Karpas-422 (cell line): ENCODE measurements around the gene TGM2. TPM values are rescaled to one million over a fixed set of nuclear protein-coding genes. Genes with fewer than 3 reads are reported as not detected.

Source experiments
- DNase-seq: peaks from one replicate; pipeline ENCODE4 v3.0.0-alpha.2; 2015
- H2AFZ ChIP-seq: fragments of 200-600 bp; sonication (generic); 2 replicates; pipeline ENCODE4 v1.6.1; 2014; ENCODE audit warnings: antibody characterized with exemption, low read length, mixed read lengths
- H3K27ac ChIP-seq: fragments of 200-600 bp; sonication (generic); 2 replicates; pipeline ENCODE4 v1.5.1; 2014; ENCODE audit warnings: mild to moderate bottlenecking, low read length, moderate library complexity
- H3K27me3 ChIP-seq: fragments of 200-600 bp; sonication (generic); 2 replicates; pipeline ENCODE4 v1.6.1; 2014; ENCODE audit warnings: low read length, mixed read lengths
- H3K36me3 ChIP-seq: fragments of 200-600 bp; sonication (generic); 2 replicates; pipeline ENCODE4 v1.6.1; 2014; ENCODE audit warnings: low read length, mixed read lengths; ENCODE audit not compliant: insufficient read depth
- H3K4me1 ChIP-seq: fragments of 200-600 bp; sonication (generic); 2 replicates; pipeline ENCODE4 v1.6.1; 2014; ENCODE audit warnings: mild to moderate bottlenecking, low read length, mixed read lengths
- H3K4me2 ChIP-seq: fragments of 200-600 bp; sonication (generic); 2 replicates; pipeline ENCODE4 v1.6.1; 2014; ENCODE audit warnings: low read length, low read depth, mild to moderate bottlenecking; ENCODE audit not compliant: poor library complexity, severe bottlenecking
- H3K4me3 ChIP-seq: fragments of 200-600 bp; sonication (generic); 2 replicates; pipeline ENCODE4 v1.5.1; 2014; ENCODE audit warnings: mild to moderate bottlenecking, antibody characterized with exemption, low read length, mixed read lengths
- H3K79me2 ChIP-seq: fragments of 200-600 bp; sonication (generic); 2 replicates; pipeline ENCODE4 v1.6.1; 2014; ENCODE audit warnings: mild to moderate bottlenecking, low read length, mixed read lengths
- H3K9ac ChIP-seq: fragments of 200-600 bp; sonication (generic); 2 replicates; pipeline ENCODE4 v1.6.0; 2014; ENCODE audit warnings: low read length
- H3K9me2 ChIP-seq: fragments of 200-600 bp; sonication (generic), shearing (Covaris generic); replicated peaks from 2 replicates; pipeline ENCODE4 v1.6.0; 2014; ENCODE audit warnings: mild to moderate bottlenecking, low read length, moderate library complexity; ENCODE audit not compliant: insufficient read depth
- H3K9me3 ChIP-seq: fragments of 300-700, 200-600 bp; sonication (generic); 2 replicates; pipeline ENCODE4 v1.6.1; 2014; ENCODE audit warnings: low read length, mixed read lengths
- H4K20me1 ChIP-seq: fragments of 200-600 bp; sonication (generic); 2 replicates; pipeline ENCODE4 v1.6.1; 2014; ENCODE audit warnings: mild to moderate bottlenecking, antibody characterized with exemption, low read length, low read depth; ENCODE audit not compliant: insufficient read depth
- total RNA-seq: library from RNA; depleted of rRNA; stranded (reverse); fragments of >200 nt; shearing (Covaris generic); gene quantifications from 2 replicates; pipeline ENCODE4 v1.2.3, GENCODE V29; 2014; ENCODE audit warnings: low replicate concordance

The TGM2 gene
- total RNA-seq, 1 experiment from 2014 or later = 0.15 TPM

GRCh38 chr20:38164624-38165088 lies 414 bp downstream of the TGM2 start:
- no peak for DNase-seq
- H2AFZ ChIP-seq = no peak overlapping the region

GRCh38 chr20:38164069-38164468 lies 1.0 kb downstream of the TGM2 start:
- no peak for DNase-seq
- H3K27me3 ChIP-seq = no peaks in the 10 kb centered on the region
- H3K9me2 ChIP-seq = no peaks in the 10 kb centered on the region
- H3K9me3 ChIP-seq = no peaks in the 10 kb centered on the region
- H3K9ac ChIP-seq = no peak overlapping the region
- H3K4me3 ChIP-seq = no peak overlapping the region
- no peak overlapping the region for H3K27ac ChIP-seq
- H4K20me1 ChIP-seq = no peaks in the 10 kb centered on the region
- H3K4me1 ChIP-seq = peaks cover 4% of the 10 kb centered on the region; the same call in 1 of the 2 replicates
- no peaks in the 10 kb centered on the region for H3K36me3 ChIP-seq
- H2AFZ ChIP-seq = no peak overlapping the region
- H3K79me2 ChIP-seq = no peaks in the 10 kb centered on the region
- no peak overlapping the region for H3K4me2 ChIP-seq

More at GRCh38 chr20:38164624-38165088, 414 bp downstream of the TGM2 start:
- H3K4me2 ChIP-seq = peak overlapping the region; percentile 58
- H3K9ac ChIP-seq = no peak overlapping the region
- no peak overlapping the region for H3K4me3 ChIP-seq
- no peaks in the 10 kb centered on the region for H3K9me3 ChIP-seq
- H3K36me3 ChIP-seq = no peaks in the 10 kb centered on the region
- no peaks in the 10 kb centered on the region for H3K27me3 ChIP-seq
- H3K79me2 ChIP-seq = no peaks in the 10 kb centered on the region
- H3K4me1 ChIP-seq = peaks cover 4% of the 10 kb centered on the region; the same call in 1 of the 2 replicates
- H4K20me1 ChIP-seq = no peaks in the 10 kb centered on the region
- H3K27ac ChIP-seq = no peak overlapping the region
- no peaks in the 10 kb centered on the region for H3K9me2 ChIP-seq

GRCh38 chr20:38162878-38163875 lies 1.9 kb downstream of the TGM2 start:
- Histone ChIP-seq H4K20me1 (no peaks in the 10 kb centered on the region), H3K9ac (no peak overlapping the region), H3K79me2 (no peaks in the 10 kb centered on the region), H3K4me3 (no peak overlapping the region), H3K9me3 (no peaks in the 10 kb centered on the region), H2AFZ (no peak overlapping the region), H3K9me2 (no peaks in the 10 kb centered on the region), H3K36me3 (no peaks in the 10 kb centered on the region), H3K4me2 (no peak overlapping the region), H3K4me1 (peaks cover 4% of the 10 kb centered on the region; the same call in 1 of the 2 replicates), H3K27me3 (no peaks in the 10 kb centered on the region), H3K27ac (no peak overlapping the region)
- DNase-seq = no peak

DNA sequence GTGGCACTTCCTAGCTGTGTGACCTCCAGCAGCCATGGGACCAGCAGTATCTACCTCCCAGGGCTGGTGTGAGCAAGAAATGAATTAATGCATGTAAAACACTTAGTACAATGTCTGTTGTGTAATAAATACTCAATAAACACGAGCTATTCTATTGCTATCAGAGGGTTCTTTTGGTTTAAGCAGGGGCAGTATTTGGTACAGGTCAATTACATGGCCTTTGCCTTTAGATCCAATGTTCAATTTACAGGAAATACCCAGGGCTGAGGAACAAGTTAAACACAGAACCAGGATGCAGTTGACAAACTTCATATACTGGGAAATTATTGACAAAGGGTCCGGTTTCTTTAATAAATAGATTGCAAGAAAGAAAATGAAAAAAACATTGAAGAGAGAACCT lies 2.9 kb downstream of the TGM2 start:
- Histone ChIP-seq H3K27me3 (no peaks in the 10 kb centered on the region), H3K27ac (no peak overlapping the region), H2AFZ (no peak overlapping the region), H3K36me3 (no peaks in the 10 kb centered on the region), H3K4me2 (no peak overlapping the region), H3K79me2 (no peaks in the 10 kb centered on the region), H3K4me1 (peaks cover 4% of the 10 kb centered on the region; the same call in 1 of the 2 replicates), H3K4me3 (no peak overlapping the region), H4K20me1 (no peaks in the 10 kb centered on the region), H3K9me3 (no peaks in the 10 kb centered on the region), H3K9ac (no peak overlapping the region), H3K9me2 (no peaks in the 10 kb centered on the region)
- DNase-seq = no peak

- no peak overlapping the region for H3K27ac ChIP-seq
- no peaks in the 10 kb centered on the region for H3K79me2 ChIP-seq
- H4K20me1 ChIP-seq = no peaks in the 10 kb centered on the region
- H3K4me1 ChIP-seq = peaks cover 4% of the 10 kb centered on the region; the same call in 1 of the 2 replicates
- H3K27me3 ChIP-seq = no peaks in the 10 kb centered on the region
- H3K36me3 ChIP-seq = no peaks in the 10 kb centered on the region
- DNase-seq = no peak
- H3K9me3 ChIP-seq = no peaks in the 10 kb centered on the region
- no peak overlapping the region for H3K9ac ChIP-seq
- H2AFZ ChIP-seq = no peak overlapping the region
- H3K4me2 ChIP-seq = no peak overlapping the region
- H3K9me2 ChIP-seq = no peaks in the 10 kb centered on the region
- no peak overlapping the region for H3K4me3 ChIP-seq
Observed at GRCh38 chr20:38161412-38161774, 3.7 kb downstream of the TGM2 start.

- Histone ChIP-seq H3K79me2 (no peaks in the 10 kb centered on the region), H2AFZ (no peak overlapping the region), H3K9me2 (no peaks in the 10 kb centered on the region), H4K20me1 (no peaks in the 10 kb centered on the region), H3K4me1 (peaks cover 3% of the 10 kb centered on the region; the same call in 1 of the 2 replicates), H3K9me3 (no peaks in the 10 kb centered on the region), H3K9ac (no peak overlapping the region), H3K27ac (no peak overlapping the region), H3K36me3 (no peaks in the 10 kb centered on the region), H3K27me3 (no peaks in the 10 kb centered on the region), H3K4me2 (no peak overlapping the region), H3K4me3 (no peak overlapping the region)
- no peak for DNase-seq
Observed at GRCh38 chr20:38159957-38160756, 4.9 kb downstream of the TGM2 start.

- Histone ChIP-seq H2AFZ (no peak overlapping the region), H3K4me1 (no peaks in the 10 kb centered on the region), H4K20me1 (no peaks in the 10 kb centered on the region), H3K4me3 (no peak overlapping the region), H3K9me3 (no peaks in the 10 kb centered on the region), H3K27me3 (no peaks in the 10 kb centered on the region), H3K9me2 (no peaks in the 10 kb centered on the region), H3K79me2 (no peaks in the 10 kb centered on the region), H3K27ac (no peak overlapping the region), H3K4me2 (no peak overlapping the region), H3K9ac (no peak overlapping the region), H3K36me3 (no peaks in the 10 kb centered on the region)
- DNase-seq = no peak
Observed at GRCh38 chr20:38159566-38159956, 5.5 kb downstream of the TGM2 start.
